ENCODE results near the gene ASTL. TPM values are rescaled to one million over a fixed set of nuclear protein-coding genes. Genes with fewer than 3 reads are reported as not detected.

Gene ASTL
- total and polyA plus RNA-seq, 12 donors: 0.16 TPM; not detected in 11

DNA sequence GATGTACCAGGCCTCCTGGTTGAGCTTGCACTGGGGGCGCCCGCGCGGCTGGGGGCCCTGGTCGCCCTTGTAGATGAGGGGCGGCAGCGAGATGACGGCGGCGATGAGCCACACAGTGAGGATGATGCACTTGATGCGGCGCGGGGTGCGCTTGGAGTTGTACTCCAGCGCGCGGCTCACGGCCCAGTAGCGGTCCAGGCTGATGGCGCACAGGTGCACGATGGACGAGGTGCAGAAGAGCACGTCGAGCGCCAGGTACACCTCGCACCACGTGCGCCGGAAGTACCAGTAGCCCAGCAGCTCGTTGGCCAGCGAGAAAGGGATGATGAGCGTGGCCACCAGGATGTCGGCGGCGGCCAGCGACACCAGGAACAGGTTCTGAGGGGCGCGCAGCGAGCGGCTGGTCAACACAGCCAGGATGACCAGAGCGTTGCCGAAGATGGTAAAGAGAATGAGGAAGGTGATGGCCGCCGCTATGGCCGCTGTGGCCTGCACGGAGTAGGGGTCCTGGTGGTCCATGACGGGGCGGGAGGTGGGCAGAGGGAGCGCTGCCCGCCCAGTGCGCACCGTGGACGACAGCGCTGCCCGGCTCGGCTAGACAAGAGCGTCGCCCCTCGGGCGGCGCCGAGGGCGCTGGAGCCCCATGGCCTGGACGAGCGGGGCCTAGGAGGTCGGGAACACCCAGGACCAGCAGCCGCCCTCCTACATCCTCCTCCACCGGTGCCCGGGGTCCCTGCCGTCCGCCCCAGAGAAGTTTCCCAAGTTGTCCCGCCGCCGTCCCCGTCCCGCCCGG lies 22.5 kb downstream of the ASTL start:
- Histone ChIP-seq H3K27me3 (peaks cover 0 to 57% (median 25%) of the 10 kb centered on the region in 7 donors), H3K36me3 (no peaks in the 10 kb centered on the region), H3K9me3 (no peaks in the 10 kb centered on the region), H3K27ac (peak overlapping the region; percentile 23 to 83 (median 72)), H3K4me3 (peak overlapping the region; percentile 29 to 78 (median 62)), H3K4me1 (peaks cover 0 to 33% (median 12%) of the 10 kb centered on the region in 9 donors)
- ATAC-seq: peak in 7 of 8 donors; percentile 3 to 22 (median 9)
- 45 to 51% methylated on average over 72 to 77 of the region's 77 CpGs for WGBS, 2 donors
- intact Hi-C loops (cut with DNase I): loop anchor here in 7 of 10 donors (2.0 to 10.0 kb wide), 7 partner anchors 34 to 91 kb away; no protein-coding TSS in a partner anchor
- TF ChIP-seq CTCF (IDR thresholded peaks at IDR 0.05): no peak
- no peak for DNase-seq

GRCh38 chr2:96114903-96115581 lies 23.3 kb downstream of the ASTL start:
- H3K4me3 ChIP-seq: peak overlapping the region in 9 of 10 donors; percentile 15 to 71 (median 62)
- H3K4me1 ChIP-seq: peaks cover 0 to 36% (median 15%) of the 10 kb centered on the region in 9 donors
- DNase-seq: no peak
- no peak for TF ChIP-seq CTCF (IDR thresholded peaks at IDR 0.05)
- no peaks in the 10 kb centered on the region for H3K9me3 ChIP-seq
- no peak for ATAC-seq
- intact Hi-C loops (cut with DNase I): loop anchor here in 7 of 10 donors (5.0 to 10.0 kb wide), 5 partner anchors 33 to 90 kb away; no protein-coding TSS in a partner anchor
- peaks cover 0 to 49% (median 25%) of the 10 kb centered on the region in 7 donors for H3K27me3 ChIP-seq
- H3K36me3 ChIP-seq: no peaks in the 10 kb centered on the region
- 93 to 97% methylated on average over 23 to 24 of the region's 24 CpGs for WGBS, 2 donors
- H3K27ac ChIP-seq: peak overlapping the region in 7 of 10 donors; percentile 3 to 83 (median 48)

GRCh38 chr2:96114546-96114902 lies 23.8 kb downstream of the ASTL start:
- no peak for ATAC-seq
- H3K27me3 ChIP-seq: peaks cover 0 to 44% (median 24%) of the 10 kb centered on the region in 7 donors
- intact Hi-C loops (cut with DNase I): loop anchor here in 4 of 10 donors (10.0 kb wide), 2 partner anchors 50 to 90 kb away; no protein-coding TSS in a partner anchor
- no peak for DNase-seq
- 86 to 95% methylated on average over 13 of the region's 13 CpGs for WGBS, 2 donors
- H3K4me3 ChIP-seq: peak overlapping the region in 8 of 10 donors; percentile 15 to 71 (median 62)
- H3K9me3 ChIP-seq: no peaks in the 10 kb centered on the region
- H3K4me1 ChIP-seq: peaks cover 3 to 41% (median 20%) of the 10 kb centered on the region in 9 donors
- no peak for TF ChIP-seq CTCF (IDR thresholded peaks at IDR 0.05)
- peak overlapping the region in 8 of 10 donors; percentile 3 to 83 (median 42) for H3K27ac ChIP-seq
- no peaks in the 10 kb centered on the region for H3K36me3 ChIP-seq

DNA sequence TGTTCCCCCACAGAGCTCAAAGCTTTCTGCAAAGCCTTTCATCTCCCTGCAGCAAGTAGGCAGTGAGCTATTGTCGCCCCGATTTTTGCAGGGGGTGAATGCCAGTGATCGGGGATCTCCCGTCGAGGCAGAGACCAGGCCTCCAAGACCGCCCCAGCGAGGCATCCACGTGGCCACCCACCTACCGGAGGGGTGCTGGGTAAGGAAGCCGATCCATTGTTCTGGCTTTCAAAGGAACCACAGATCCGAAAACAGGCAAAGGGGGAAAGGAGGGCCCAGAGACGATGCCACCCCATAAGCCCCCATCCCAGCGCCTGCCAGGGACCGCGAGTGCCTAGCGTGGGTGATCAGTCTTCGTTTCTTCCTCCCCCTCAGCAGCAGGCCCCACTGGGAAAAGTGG lies 24.4 kb downstream of the ASTL start:
- Histone ChIP-seq H3K36me3 (no peaks in the 10 kb centered on the region), H3K4me1 (peaks cover 9 to 46% (median 26%) of the 10 kb centered on the region in 9 donors), H3K4me3 (peak overlapping the region in 7 of 10 donors; percentile 15 to 71 (median 62)), H3K9me3 (no peaks in the 10 kb centered on the region), H3K27me3 (peaks cover 0 to 40% (median 20%) of the 10 kb centered on the region in 7 donors), H3K27ac (peak overlapping the region in 6 of 10 donors; percentile 3 to 83 (median 54))
- no peak for DNase-seq
- WGBS, 2 donors: 86 to 92% methylated on average over 17 of the region's 17 CpGs
- no peak for TF ChIP-seq CTCF (IDR thresholded peaks at IDR 0.05)
- intact Hi-C loops (cut with DNase I): loop anchor here in 4 of 10 donors (10.0 kb wide), 2 partner anchors 49 to 89 kb away; no protein-coding TSS in a partner anchor
- no peak for ATAC-seq

Data from heart right ventricle (tissue), 16 donors.